K562 (cell line): ENCODE measurements around the gene TMEM81. TPM values are rescaled to one million over a fixed set of nuclear protein-coding genes. Genes with fewer than 3 reads are reported as not detected.

Experiments used
- BDP1 ChIP-seq: IDR thresholded peaks from 3 replicates; pipeline ENCODE4 v1.6.1; 2011; ENCODE audit not compliant: insufficient read length, insufficient read depth
- CBX5 ChIP-seq: IDR thresholded peaks from 2 replicates; pipeline ENCODE4 v1.6.1; 2014; ENCODE audit warnings: low read depth, borderline replicate concordance
- DDX20 ChIP-seq: fragments of 450-650 bp; IDR thresholded peaks from 2 replicates; pipeline ENCODE4 v1.6.1; 2016; ENCODE audit warnings: missing genetic modification characterization, low read depth, mild to moderate bottlenecking, missing compliant biosample characterization, moderate library complexity
- DPF2 ChIP-seq: fragments of 450-650 bp; IDR thresholded peaks from 2 replicates; pipeline ENCODE4 v1.6.1; 2016
- ETV5 ChIP-seq: sonication (generic); formaldehyde crosslinking; IDR thresholded peaks from 2 replicates; pipeline ENCODE4 v1.4.0; 2020; ENCODE audit warnings: low read depth, mild to moderate bottlenecking, missing genetic modification reagents
- EZH2 ChIP-seq: IDR thresholded peaks from 2 replicates; pipeline ENCODE4 v1.6.1; 2012; ENCODE audit warnings: low read depth, mild to moderate bottlenecking, inconsistent platforms, low read length, borderline replicate concordance
- FOXP4 ChIP-seq: sonication (generic); formaldehyde crosslinking; IDR thresholded peaks from 2 replicates; pipeline ENCODE4 v1.8.0; 2022; ENCODE audit warnings: mild to moderate bottlenecking, missing genetic modification reagents, borderline replicate concordance
- GABPB1 ChIP-seq: sonication (generic); formaldehyde crosslinking; IDR thresholded peaks from 2 replicates; pipeline ENCODE4 v1.8.0; 2022; ENCODE audit warnings: mild to moderate bottlenecking, missing genetic modification reagents
- HDAC8 ChIP-seq: fragments of 450-650 bp; IDR thresholded peaks from 2 replicates; pipeline ENCODE4 v1.6.1; 2016; ENCODE audit warnings: mild to moderate bottlenecking, missing genetic modification characterization, moderate library complexity, missing compliant biosample characterization
- HIVEP1 ChIP-seq: fragments of 250-450 bp; sonication (Bioruptor Pico); IDR thresholded peaks from 2 replicates; pipeline ENCODE4 v1.4.0; 2020; ENCODE audit warnings: mild to moderate bottlenecking
- IRF1 ChIP-seq: sonication (generic); formaldehyde crosslinking; IDR thresholded peaks from 2 replicates; pipeline ENCODE4 v1.8.0; 2022; ENCODE audit warnings: missing genetic modification reagents, mild to moderate bottlenecking, borderline replicate concordance
- MAFK ChIP-seq: IDR thresholded peaks from 2 replicates; pipeline ENCODE4 v1.6.1; 2011; ENCODE audit warnings: low read length, improper control_type of control experiment
- MAZ ChIP-seq, 2 experiments: fragments of 450-650 bp in 1 of 2; sonication (generic) in 1 of 2; formaldehyde crosslinking; IDR thresholded peaks in 1 of 2; conservative IDR thresholded peaks in 1 of 2; 2 replicates each; pipeline versions ENCODE4 v1.4.0 to v1.5.0; 2020; ENCODE audit warnings: mild to moderate bottlenecking in 1 of 2, missing genetic modification reagents in 1 of 2
- NCOA4 ChIP-seq: fragments of 450-650 bp; IDR thresholded peaks from 2 replicates; pipeline ENCODE4 v1.6.1; 2018; ENCODE audit warnings: mild to moderate bottlenecking; ENCODE audit not compliant: partially characterized antibody
- NR3C1 ChIP-seq: sonication (generic); formaldehyde crosslinking; IDR thresholded peaks from 2 replicates; pipeline ENCODE4 v1.8.1; 2022; ENCODE audit warnings: missing genetic modification reagents
- POLR3A ChIP-seq: IDR thresholded peaks from 2 replicates; pipeline ENCODE4 v1.6.1; 2011; ENCODE audit warnings: borderline replicate concordance, mild to moderate bottlenecking, moderate library complexity; ENCODE audit not compliant: insufficient read length, insufficient read depth; ENCODE audit errors: extremely low read depth
- TAF15 ChIP-seq: fragments of 200-400 bp; formaldehyde crosslinking; IDR thresholded peaks from 2 replicates; pipeline ENCODE4 v1.6.1; 2017; ENCODE audit warnings: mild to moderate bottlenecking, low read depth, low read length, moderate library complexity
- ZBED1 ChIP-seq: IDR thresholded peaks from 2 replicates; pipeline ENCODE4 v1.6.1; 2014
- ZNF449 ChIP-seq: fragments of 250-450 bp; sonication (Bioruptor Pico); IDR thresholded peaks from 2 replicates; pipeline ENCODE4 v1.8.0; 2022; ENCODE audit warnings: moderate library complexity, mild to moderate bottlenecking, inconsistent platforms
- ZNF518B ChIP-seq: fragments of 250-450 bp; sonication (Bioruptor Pico); IDR thresholded peaks from 2 replicates; pipeline ENCODE4 v1.5.0; 2021; ENCODE audit warnings: mild to moderate bottlenecking, moderate library complexity
- polyA plus RNA-seq, 8 experiments: library from polyadenylated mRNA; depleted of rRNA in 4 of 8; stranded (reverse) in 5 of 8; unstranded in 3 of 8; fragments of >200 nt; fragmentation: Nextera tagmentation in 2 of 8; fragmentation: Illumina TruSeq in 1 of 8; extraction: Ambion mirVana in 2 of 8; extraction: Trizol in 1 of 8; gene quantifications; 2 replicates each; pipeline versions ENCODE4 v1.2.1 to v1.2.3, GENCODE V29; 2011 to 2014; ENCODE audit warnings: inconsistent platforms in 1 of 8, missing spikeins in 1 of 8
- total RNA-seq, 7 experiments: library from RNA; depleted of rRNA in 6 of 7; stranded (reverse); fragments of >200 nt in 6 of 7; fragmentation: Illumina TruSeq in 2 of 7; extraction: Trizol in 2 of 7; gene quantifications; 2 replicates each; pipeline versions ENCODE4 v1.2.1 to v1.2.3, GENCODE V29; 2011 to 2021; ENCODE audit warnings: low replicate concordance in 1 of 7

TMEM81 gene
- total and polyA plus RNA-seq, 9 of the 15 experiments (the other 6 are each of a cell fraction or from before 2014, with no cell fraction given) = 3.2 to 6.1 (median 4.4) TPM

- TF ChIP-seq HDAC8 (tag) (peak; percentile 86; the same call in 1 of the 2 replicates), HIVEP1 (no peak), GABPB1 (CRISPR knock-in tag) (peak; percentile 99), EZH2 (no peak; the same call in 1 of the 2 replicates), POLR3A (no peak), FOXP4 (peak; percentile 82), NCOA4 (no peak), ZBED1 (peak; percentile 87), DPF2 (peak; percentile 86), ZNF518B (CRISPR knock-in tag) (no peak; the same call in 1 of the 2 replicates), NR3C1 (CRISPR knock-in tag) (no peak), MAZ (CRISPR knock-in tag; conservative IDR thresholded peaks at IDR 0.05 in 1 of 2, IDR thresholded peaks at IDR 0.05 in 1 of 2) (peak in 1 of 2 experiments; percentile 97), IRF1 (no peak), ZNF449 (CRISPR knock-in tag) (peak; percentile 67; the same call in 1 of the 2 replicates), BDP1 (no peak), CBX5 (peak; percentile 84), TAF15 (no peak), MAFK (no peak; the same call in 1 of the 2 replicates), ETV5 (peak; percentile 62), DDX20 (tag) (0 out of 2 replicates have a peak, but pooled peaks have one; percentile 65)
Observed at GRCh38 chr1:205121660-205122488, 37.6 kb upstream of the TMEM81 start, which contains the start of gene RBBP5 (continued).
